Panc1 (cell line): ENCODE measurements around the gene HERC3. TPM values are rescaled to one million over a fixed set of nuclear protein-coding genes. Genes with fewer than 3 reads are reported as not detected.

ENCODE experiments used
- ATAC-seq: fragments of 200-7000 bp; cut with Tn5 transposase; 2 replicates; pipeline ENCODE4 v1.9.1; 2020; ENCODE audit warnings: mild to moderate bottlenecking, moderate library complexity
- BruUV-seq: library from RNA; stranded (reverse); fragments of 400-500 nt; replicated peaks from 2 replicates; lab custom pipeline; 2021; lab: Mats Ljungman, UMichigan
- CTCF ChIA-PET: fragments of 300-600 bp; sonication (Branson Sonifier 250); formaldehyde crosslinking; loops from one replicate; lab custom pipeline; 2022; ENCODE audit warnings: antibody characterized with exemption; lab: Charles Lee
- POLR2A ChIA-PET: fragments of 300-600 bp; sonication (Branson Sonifier 250); formaldehyde crosslinking; loops from one replicate; lab custom pipeline; 2022; ENCODE audit warnings: antibody characterized with exemption; lab: Charles Lee
- DNase-seq: peaks from one replicate; pipeline ENCODE4 v3.0.0-alpha.2; 2010; ENCODE audit warnings: low read depth, low spot score
- H3K27ac ChIP-seq: 2 replicates; pipeline ENCODE4 v1.5.1; 2011; ENCODE audit warnings: mild to moderate bottlenecking, low read length, inconsistent platforms
- H3K27me3 ChIP-seq: fragments of 200-500 bp; sonication (Bioruptor generic); 2 replicates; pipeline ENCODE4 v1.6.0; 2014; ENCODE audit warnings: low read length, inconsistent platforms; ENCODE audit not compliant: control insufficient read depth, insufficient read depth
- H3K36me3 ChIP-seq: fragments of 200-500 bp; sonication (Bioruptor generic); 2 replicates; pipeline ENCODE4 v1.5.1; 2014; ENCODE audit warnings: inconsistent platforms, mild to moderate bottlenecking, low read length, moderate library complexity; ENCODE audit not compliant: control insufficient read depth, insufficient read depth
- H3K4me1 ChIP-seq: 2 replicates; pipeline ENCODE4 v1.5.1; 2011; ENCODE audit warnings: inconsistent platforms, mild to moderate bottlenecking, low read length, moderate library complexity; ENCODE audit not compliant: control insufficient read depth, insufficient read depth
- H3K4me3 ChIP-seq, 2 experiments: 2 replicates each; pipeline ENCODE4 v1.5.1; 2011 to 2012; ENCODE audit warnings: low read depth in 2 of 2, low read length in 2 of 2, mild to moderate bottlenecking in 2 of 2, inconsistent platforms in 1 of 2, moderate library complexity in 1 of 2
- H3K9me3 ChIP-seq: fragments of 200-500 bp; sonication (Bioruptor generic); 2 replicates; pipeline ENCODE4 v1.5.1; 2014; ENCODE audit warnings: low read depth, mild to moderate bottlenecking, inconsistent platforms, low read length, moderate library complexity; ENCODE audit not compliant: control insufficient read depth, insufficient read depth
- POLR2AphosphoS5 ChIP-seq: IDR thresholded peaks from 2 replicates; pipeline ENCODE4 v1.6.1; 2012; ENCODE audit warnings: mild to moderate bottlenecking, low read depth, low read length, moderate library complexity
- SIN3A ChIP-seq: IDR thresholded peaks from 2 replicates; pipeline ENCODE4 v1.6.1; 2012; ENCODE audit warnings: low read depth, mild to moderate bottlenecking, low read length, moderate library complexity, borderline replicate concordance; ENCODE audit not compliant: insufficient read depth
- TCF7L2 ChIP-seq: IDR thresholded peaks from 2 replicates; pipeline ENCODE4 v1.6.1; 2011; ENCODE audit warnings: mild to moderate bottlenecking, low read depth, low read length, inconsistent platforms
- in situ Hi-C: cut with HindIII; loops from 2 replicates; pipeline ENCODE4 v1.10.0; 2016; ENCODE audit warnings: low sequenced_read_pairs, low pct_unique_long_range_greater_than_20kb
- intact Hi-C: fragments of 100-400 bp; cut with micrococcal nuclease; formaldehyde crosslinking; loops from one replicate; pipeline ENCODE4 v1.10.0; 2022; ENCODE audit not compliant: unreplicated experiment
- total RNA-seq: library from RNA; stranded (reverse); gene quantifications from one replicate; pipeline ENCODE4 v1.2.1, GENCODE V29; 2021; ENCODE audit not compliant: unreplicated experiment
- TF ChIP-seq, protein P1 (sequence below): fragments of 450-650 bp; IDR thresholded peaks from 2 replicates; pipeline ENCODE4 v1.5.1; 2017; ENCODE audit warnings: mild to moderate bottlenecking
- TF ChIP-seq, protein P2 (sequence below), 2 experiments: IDR thresholded peaks; 2 replicates each; pipeline ENCODE4 v1.6.1; 2011 to 2012; ENCODE audit warnings: low read depth in 2 of 2, control low read depth in 1 of 2, low read length in 1 of 2, mild to moderate bottlenecking in 1 of 2, moderate library complexity in 1 of 2; ENCODE audit not compliant: insufficient read depth in 1 of 2

Gene HERC3
- total RNA-seq, 1 experiment from 2014 or later = 1.1 TPM

DNA sequence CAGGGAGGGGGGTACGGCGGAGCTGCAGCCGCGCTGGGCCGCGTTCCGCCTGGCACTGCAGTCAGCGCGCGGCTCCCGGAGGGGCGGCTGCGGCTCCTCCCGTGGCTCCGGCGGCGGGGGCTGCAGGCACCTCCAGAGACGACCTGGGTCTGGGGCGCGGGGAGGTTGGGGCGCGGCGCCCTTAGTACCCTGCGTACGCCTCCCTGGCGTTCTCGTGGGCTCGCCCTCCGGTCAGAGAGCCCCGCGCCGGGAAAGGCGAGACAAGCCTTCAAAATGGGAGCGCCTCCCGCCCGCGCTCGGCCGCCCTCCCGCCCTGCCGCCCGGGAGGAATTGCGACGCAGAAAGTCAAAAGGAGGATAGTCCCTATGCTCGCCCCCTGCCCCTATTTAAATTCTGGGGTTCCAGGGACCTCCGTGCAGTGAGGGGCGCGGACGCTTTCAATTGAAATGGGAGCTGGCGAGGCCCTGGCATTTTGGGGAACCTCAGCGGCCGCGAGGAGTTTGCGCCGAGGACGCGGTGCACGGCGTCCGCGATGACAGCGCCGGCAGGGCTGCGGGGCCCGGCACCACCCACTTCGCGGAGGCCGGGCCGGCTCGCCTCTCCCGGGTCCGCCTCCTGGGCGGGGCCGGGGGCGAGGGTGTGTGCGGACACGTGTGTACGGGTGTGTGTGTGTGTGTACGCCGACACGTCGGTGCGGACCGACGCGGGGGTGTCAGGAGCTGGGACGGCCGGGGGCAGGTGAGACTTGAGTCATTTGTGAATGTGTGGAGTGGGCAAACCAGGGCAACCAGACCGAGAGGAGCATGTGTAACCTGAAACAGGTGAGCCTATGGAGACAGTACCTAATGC lies 544 bp downstream of the HERC3 start:
- Histone ChIP-seq H3K4me1 (0 out of 2 replicates have a peak, but pooled peaks cover 2% of the 10 kb centered on the region), H3K27me3 (peaks cover 3% of the 10 kb centered on the region; the same call in 1 of the 2 replicates), H3K4me3 (peak overlapping the region; percentile 55 to 56), H3K9me3 (no peaks in the 10 kb centered on the region), H3K36me3 (no peaks in the 10 kb centered on the region), H3K27ac (no peak overlapping the region)
- in situ Hi-C loops = no loop called here
- CTCF ChIA-PET = no interaction called here
- BruUV-seq = no TSS peak
- DNase-seq (peak; percentile 33), ATAC-seq (peak; percentile 91)
- intact Hi-C loops = no loop called here
- POLR2A ChIA-PET = interaction anchor here (0.6 kb wide), 1 partner anchor 62 kb away, joined by 6 read pairs; no protein-coding TSS in a partner anchor
- TF ChIP-seq, protein P1, sequence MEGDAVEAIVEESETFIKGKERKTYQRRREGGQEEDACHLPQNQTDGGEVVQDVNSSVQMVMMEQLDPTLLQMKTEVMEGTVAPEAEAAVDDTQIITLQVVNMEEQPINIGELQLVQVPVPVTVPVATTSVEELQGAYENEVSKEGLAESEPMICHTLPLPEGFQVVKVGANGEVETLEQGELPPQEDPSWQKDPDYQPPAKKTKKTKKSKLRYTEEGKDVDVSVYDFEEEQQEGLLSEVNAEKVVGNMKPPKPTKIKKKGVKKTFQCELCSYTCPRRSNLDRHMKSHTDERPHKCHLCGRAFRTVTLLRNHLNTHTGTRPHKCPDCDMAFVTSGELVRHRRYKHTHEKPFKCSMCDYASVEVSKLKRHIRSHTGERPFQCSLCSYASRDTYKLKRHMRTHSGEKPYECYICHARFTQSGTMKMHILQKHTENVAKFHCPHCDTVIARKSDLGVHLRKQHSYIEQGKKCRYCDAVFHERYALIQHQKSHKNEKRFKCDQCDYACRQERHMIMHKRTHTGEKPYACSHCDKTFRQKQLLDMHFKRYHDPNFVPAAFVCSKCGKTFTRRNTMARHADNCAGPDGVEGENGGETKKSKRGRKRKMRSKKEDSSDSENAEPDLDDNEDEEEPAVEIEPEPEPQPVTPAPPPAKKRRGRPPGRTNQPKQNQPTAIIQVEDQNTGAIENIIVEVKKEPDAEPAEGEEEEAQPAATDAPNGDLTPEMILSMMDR = no peak
- 0 out of 2 replicates have a peak, but pooled peaks have one; percentile 36 for TF ChIP-seq SIN3A

DNA sequence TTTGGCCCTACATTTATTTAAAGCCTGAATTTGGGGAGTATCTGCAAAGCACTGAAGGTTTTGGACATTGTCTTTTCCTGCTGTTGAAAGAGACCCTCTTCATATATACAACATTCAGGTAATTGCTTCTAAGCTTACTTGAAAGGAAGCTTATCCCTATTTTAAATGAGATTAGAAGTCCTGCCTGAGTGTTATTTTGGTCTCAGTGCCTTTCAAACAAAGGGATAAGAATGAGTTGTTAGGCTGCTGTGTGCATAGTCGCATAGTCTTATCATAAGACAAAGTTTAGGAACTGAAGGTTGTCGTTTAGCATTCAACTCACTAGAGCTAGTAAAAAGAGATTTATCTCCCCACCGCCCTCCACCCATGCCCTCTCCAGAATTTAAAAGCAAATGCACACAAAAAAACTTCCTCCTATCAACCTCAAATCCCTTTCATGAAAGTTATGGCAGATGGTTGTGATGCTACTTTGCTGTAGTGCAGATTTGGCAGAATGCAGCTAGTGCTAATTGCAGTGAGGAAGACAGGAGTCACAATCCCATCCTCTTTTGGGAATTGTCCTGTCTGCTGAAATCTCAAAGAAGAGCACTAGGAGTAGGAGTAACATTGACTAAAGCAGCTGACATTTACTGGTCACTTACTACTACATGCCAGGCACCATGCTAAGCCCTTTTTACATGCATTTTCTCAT lies 5.8 kb downstream of the HERC3 start:
- POLR2A ChIA-PET = no interaction called here
- no peak for TF ChIP-seq POLR2AphosphoS5
- no peak for TF ChIP-seq SIN3A
- TF ChIP-seq, protein P1 = no peak
- TF ChIP-seq, protein P2, sequence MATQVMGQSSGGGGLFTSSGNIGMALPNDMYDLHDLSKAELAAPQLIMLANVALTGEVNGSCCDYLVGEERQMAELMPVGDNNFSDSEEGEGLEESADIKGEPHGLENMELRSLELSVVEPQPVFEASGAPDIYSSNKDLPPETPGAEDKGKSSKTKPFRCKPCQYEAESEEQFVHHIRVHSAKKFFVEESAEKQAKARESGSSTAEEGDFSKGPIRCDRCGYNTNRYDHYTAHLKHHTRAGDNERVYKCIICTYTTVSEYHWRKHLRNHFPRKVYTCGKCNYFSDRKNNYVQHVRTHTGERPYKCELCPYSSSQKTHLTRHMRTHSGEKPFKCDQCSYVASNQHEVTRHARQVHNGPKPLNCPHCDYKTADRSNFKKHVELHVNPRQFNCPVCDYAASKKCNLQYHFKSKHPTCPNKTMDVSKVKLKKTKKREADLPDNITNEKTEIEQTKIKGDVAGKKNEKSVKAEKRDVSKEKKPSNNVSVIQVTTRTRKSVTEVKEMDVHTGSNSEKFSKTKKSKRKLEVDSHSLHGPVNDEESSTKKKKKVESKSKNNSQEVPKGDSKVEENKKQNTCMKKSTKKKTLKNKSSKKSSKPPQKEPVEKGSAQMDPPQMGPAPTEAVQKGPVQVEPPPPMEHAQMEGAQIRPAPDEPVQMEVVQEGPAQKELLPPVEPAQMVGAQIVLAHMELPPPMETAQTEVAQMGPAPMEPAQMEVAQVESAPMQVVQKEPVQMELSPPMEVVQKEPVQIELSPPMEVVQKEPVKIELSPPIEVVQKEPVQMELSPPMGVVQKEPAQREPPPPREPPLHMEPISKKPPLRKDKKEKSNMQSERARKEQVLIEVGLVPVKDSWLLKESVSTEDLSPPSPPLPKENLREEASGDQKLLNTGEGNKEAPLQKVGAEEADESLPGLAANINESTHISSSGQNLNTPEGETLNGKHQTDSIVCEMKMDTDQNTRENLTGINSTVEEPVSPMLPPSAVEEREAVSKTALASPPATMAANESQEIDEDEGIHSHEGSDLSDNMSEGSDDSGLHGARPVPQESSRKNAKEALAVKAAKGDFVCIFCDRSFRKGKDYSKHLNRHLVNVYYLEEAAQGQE (IDR thresholded peaks at IDR 0.05; ENCODE audit: insufficient read depth in 1 of 2, low read depth in 2 of 2, low read length in 1 of 2) = no peak
- no peak for TF ChIP-seq TCF7L2
- intact Hi-C loops = no loop called here

More for the DNA sequence above, 5.8 kb downstream of the HERC3 start:
- in situ Hi-C loops = no loop called here
- H3K4me3 ChIP-seq = no peak overlapping the region
- ATAC-seq = no peak
- H3K27ac ChIP-seq = no peak overlapping the region
- no TSS peak for BruUV-seq
- no peak for DNase-seq
- H3K9me3 ChIP-seq = no peaks in the 10 kb centered on the region
- peaks cover 3% of the 10 kb centered on the region; the same call in 1 of the 2 replicates for H3K27me3 ChIP-seq
- 0 out of 2 replicates have a peak, but pooled peaks cover 2% of the 10 kb centered on the region for H3K4me1 ChIP-seq
- no peaks in the 10 kb centered on the region for H3K36me3 ChIP-seq
- CTCF ChIA-PET = no interaction called here
